GM19324 (cell line): ENCODE measurements around the gene MDM2.

Experiments used
- ATAC-seq: cut with Tn5 transposase; IDR thresholded peaks from one replicate; pipeline ENCODE4 v1.9.1; 2021; ENCODE audit warnings: mild to moderate bottlenecking, moderate library complexity; ENCODE audit not compliant: unreplicated experiment, low FRiP score

Gene MDM2

GRCh38 chr12:68807576-68808387 is at the start of gene MDM2:
Gene MDM2 (plus strand): TSS chr12:68808177. CDS start chr12:68808478, 301 bp downstream.
- ATAC-seq: peak; percentile 85

- no peak for ATAC-seq
Observed at GRCh38 chr12:68759852-68760251, 48.1 kb upstream of the MDM2 start.

DNA sequence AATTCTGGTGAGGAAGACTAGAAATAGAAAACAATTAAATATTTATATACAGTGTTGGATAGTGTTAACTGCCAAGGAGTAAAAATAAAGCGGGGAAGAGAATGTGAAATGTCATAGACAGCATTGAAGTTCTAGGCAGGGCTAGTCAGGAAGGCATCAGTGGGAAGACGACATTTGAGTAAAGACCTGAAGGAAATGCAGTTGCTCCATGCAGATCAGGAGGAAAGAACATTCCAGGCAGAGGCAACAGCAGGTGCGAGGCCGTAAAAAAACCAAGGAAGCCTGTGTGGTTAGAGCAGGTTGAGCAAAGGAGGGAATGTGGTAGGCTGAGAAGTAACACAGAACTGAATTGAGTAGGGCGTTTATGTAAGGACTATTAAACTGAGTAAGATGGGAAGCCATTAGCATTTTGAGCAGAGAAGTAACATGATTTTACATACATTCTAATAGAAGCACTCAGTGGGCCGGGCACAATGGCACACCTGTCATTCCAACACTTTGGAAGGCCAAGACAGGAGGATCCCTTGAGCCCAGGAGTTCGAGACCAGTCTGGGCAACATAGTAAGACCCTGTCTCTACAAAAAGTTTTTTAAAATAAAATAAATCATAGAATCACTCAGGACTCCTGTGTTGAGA is 47.1 kb upstream of the MDM2 start:
- ATAC-seq: no peak

DNA sequence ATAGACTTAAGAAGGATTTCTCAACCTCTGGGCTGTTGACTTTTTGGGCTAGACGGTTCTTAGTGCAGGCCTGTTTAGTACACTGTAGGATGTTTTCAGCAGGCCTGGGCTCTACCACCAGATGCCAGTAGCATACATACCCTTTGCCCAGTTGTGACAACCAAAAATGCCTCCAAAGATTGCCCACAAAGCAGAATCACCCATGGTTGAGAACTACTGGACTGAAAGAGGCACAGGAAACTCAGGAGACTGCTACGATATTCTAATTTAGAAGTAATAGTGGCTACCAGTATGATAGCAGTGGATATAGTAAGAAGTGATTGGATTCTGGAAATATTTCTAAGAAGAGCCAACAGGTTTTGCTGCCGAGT is 46.5 kb upstream of the MDM2 start:
- ATAC-seq: no peak

GRCh38 chr12:68761901-68762630 is 45.9 kb upstream of the MDM2 start:
- ATAC-seq: no peak

DNA sequence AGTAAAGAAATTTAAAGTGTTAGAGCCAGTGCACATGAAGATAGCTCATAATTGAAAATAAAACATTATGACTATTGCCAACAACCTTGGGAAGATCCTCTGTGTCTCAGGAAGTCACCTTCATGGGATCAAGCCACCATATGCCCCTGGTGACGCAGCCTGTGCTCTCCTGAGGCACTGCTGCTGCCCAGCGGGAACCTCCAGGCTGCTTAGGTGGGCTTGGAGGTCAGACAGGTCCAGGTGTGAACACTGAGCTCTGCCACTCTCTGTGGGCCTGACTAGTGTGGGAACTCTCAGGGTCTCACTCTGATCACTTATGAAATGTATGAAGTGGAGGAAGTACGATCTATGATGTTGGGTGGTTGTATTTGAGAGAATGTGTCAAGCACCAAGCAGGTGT is 45.3 kb upstream of the MDM2 start:
- ATAC-seq: no peak

- ATAC-seq: no peak
Observed at GRCh38 chr12:68765696-68766095, 42.3 kb upstream of the MDM2 start.

- ATAC-seq: no peak
Observed at GRCh38 chr12:68766646-68767045, 41.3 kb upstream of the MDM2 start.

- ATAC-seq: no peak
Observed at GRCh38 chr12:68767191-68767590, 40.8 kb upstream of the MDM2 start.

GRCh38 chr12:68768431-68768939 is 39.5 kb upstream of the MDM2 start:
- ATAC-seq: no peak

DNA sequence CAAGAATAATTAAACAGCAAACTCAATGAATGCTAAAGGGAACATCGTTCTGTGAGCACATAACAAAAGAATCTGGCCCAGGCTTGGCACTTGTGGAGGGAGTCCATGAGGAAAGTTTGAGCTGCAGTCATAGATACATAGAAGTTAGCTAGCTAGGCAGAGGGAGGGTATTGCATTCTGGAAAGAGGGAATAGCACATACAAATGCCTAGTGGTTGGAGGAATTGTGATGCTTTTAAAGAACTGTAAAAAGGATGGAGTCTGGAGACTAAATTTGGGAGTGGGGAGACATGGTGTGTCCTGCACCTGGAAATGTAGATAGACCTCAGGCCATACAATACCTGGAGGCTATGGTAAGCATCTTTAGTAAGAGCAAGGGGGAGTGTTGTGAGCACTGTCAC is 38.0 kb upstream of the MDM2 start:
- no peak for ATAC-seq

DNA sequence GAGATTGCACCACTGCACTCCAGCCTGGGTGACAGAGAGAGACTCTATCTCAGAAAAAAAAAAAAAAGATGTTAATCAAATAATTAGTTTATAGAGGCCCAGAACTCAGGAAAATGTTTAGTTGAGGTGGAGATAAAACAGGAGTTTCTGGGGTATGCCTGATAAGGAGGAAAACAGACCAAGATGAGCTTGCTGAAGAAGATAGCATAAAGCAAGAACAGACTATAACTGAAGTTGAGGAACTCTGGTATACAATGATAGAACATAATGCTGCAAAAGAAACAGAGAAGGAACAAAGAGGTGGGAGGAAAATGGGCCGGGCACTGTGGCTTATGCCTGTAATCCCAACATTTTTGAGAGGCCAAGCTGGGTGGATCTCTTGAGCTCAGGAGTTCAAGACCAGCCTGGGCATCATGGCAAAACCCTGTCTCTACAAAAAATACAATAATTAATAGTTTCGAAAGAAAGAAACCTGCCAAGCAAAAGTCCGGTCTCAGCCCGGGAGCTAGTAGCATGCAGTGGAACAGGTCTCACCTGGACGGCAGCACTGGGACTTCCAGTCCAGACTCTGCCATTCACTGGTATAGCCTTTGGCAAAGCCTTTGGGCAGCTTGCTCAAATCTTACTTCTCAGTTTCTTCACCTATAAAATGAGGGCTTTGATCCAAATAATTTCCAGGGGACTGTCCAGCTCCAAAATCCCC is 36.6 kb upstream of the MDM2 start:
- ATAC-seq: no peak

DNA sequence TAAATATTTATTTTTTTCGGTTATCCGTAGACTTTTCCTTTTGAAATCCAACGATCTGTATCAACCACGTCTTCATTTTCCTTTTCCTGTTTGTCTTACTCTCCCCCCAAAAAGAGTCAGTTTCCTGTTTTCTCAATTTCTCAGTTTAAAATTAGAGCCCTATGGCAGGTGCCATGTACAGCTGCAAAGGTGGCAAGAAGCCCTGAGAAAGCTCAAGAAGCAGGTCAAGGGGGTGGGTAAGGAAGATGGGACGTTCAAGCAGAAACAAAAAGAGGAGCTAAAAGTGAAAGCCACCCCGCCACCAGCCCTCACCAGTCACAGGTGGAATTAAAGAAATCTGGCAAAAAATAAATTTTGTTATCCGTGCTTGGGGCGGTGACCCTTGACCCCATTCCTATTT is 35.3 kb upstream of the MDM2 start:
- peak; percentile 68 for ATAC-seq

DNA sequence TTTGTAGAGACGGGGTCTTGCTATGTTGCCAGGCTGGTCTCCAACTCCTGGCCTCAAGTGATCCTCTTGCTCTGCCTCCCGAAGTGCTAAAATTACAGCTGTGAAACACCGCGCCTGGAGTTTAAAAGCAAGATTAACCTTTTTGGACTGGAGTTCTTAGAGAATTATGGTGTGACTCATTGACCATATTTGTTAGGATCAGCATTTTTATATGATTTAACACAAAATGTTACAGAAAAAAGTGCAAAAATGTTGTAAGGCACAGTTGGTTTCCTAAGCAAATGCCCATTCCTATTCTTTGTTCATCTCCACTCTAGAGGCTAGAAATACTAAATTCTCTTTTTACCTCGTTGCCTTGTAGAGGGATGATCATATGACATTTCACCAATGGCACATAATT is 34.4 kb upstream of the MDM2 start:
- no peak for ATAC-seq

DNA sequence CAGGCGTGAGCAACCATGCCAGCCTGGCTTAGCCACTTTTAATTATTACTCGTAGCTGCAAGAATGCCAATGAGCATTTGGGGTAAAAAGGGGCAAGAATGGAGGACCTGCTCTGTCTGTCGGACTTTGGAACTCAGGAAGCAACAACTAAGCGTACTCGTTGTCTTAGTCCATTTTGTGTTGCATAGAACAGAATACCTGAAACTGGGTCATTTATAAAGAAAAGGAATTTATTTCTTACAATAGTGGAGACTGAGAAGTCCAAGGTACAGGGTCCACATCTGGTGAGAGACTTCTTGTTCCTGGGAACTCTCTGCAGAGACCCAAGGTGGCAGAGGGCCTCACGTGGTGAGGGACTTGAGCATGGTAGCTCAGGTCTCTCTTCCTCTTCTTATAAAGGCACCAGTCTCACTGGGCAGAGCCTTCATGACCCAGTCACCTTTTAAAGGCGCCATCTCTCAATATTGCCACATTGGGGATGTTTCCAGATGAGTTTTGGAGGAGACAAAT is 32.8 kb upstream of the MDM2 start:
- ATAC-seq: no peak

GRCh38 chr12:68776976-68777610 is 30.9 kb upstream of the MDM2 start:
- ATAC-seq: no peak

- no peak for ATAC-seq
Observed at GRCh38 chr12:68779280-68779679, 28.7 kb upstream of the MDM2 start.

GRCh38 chr12:68780731-68781130 is 27.2 kb upstream of the MDM2 start:
- ATAC-seq: no peak

- no peak for ATAC-seq
Observed at GRCh38 chr12:68781728-68782127, 26.2 kb upstream of the MDM2 start.

- no peak for ATAC-seq
Observed at GRCh38 chr12:68784015-68784414, 24.0 kb upstream of the MDM2 start.
